Stimulated activated CD4-positive, alpha-beta T cell treated with anti-CD3 and anti-CD28 coated beads, Interleukin-15, amount 100 ng/mL, for 48 hours (primary cell): ENCODE data around the gene TMEM61.
"Not testable (repeated sequence)": the region's sequence is repeated elsewhere in the genome, so short reads cannot be mapped to it uniquely, and the experiment has no call there.

Experiments used
- DNase-seq, 2 donors: peaks; one replicate each; pipeline ENCODE4 v3.0.0-alpha.2; 2020; ENCODE audit warnings: low read depth in 2 of 2

The TMEM61 gene

GRCh38 chr1:54980528-54981241 is at the start of gene TMEM61:
TSS of gene TMEM61 (plus strand) at chr1:54980628. CDS start at chr1:54981066, 438 bp downstream.
- no peak for DNase-seq

- no peak for DNase-seq
Measured at GRCh38 chr1:54931275-54931840, 49.1 kb upstream of the TMEM61 start.

GRCh38 chr1:54934081-54934480 is 46.3 kb upstream of the TMEM61 start:
- DNase-seq: not testable (repeated sequence)

- DNase-seq: no peak
Measured at GRCh38 chr1:54934869-54935268, 45.6 kb upstream of the TMEM61 start.

- no peak for DNase-seq
Measured at GRCh38 chr1:54936791-54937190, 43.6 kb upstream of the TMEM61 start.

GRCh38 chr1:54937469-54937868 is 43.0 kb upstream of the TMEM61 start:
- no peak for DNase-seq

- not testable (repeated sequence) for DNase-seq
Measured at GRCh38 chr1:54938955-54939354, 41.5 kb upstream of the TMEM61 start.

- no peak for DNase-seq
Measured at GRCh38 chr1:54940042-54940441, 40.4 kb upstream of the TMEM61 start.

GRCh38 chr1:54942976-54943375 is 37.5 kb upstream of the TMEM61 start:
- no peak for DNase-seq

- DNase-seq: peak; percentile 16 to 28
Measured at GRCh38 chr1:54944610-54945392, 35.6 kb upstream of the TMEM61 start.

GRCh38 chr1:54945393-54945936 is 35.0 kb upstream of the TMEM61 start:
- no peak for DNase-seq

GRCh38 chr1:54947540-54947939 is 32.9 kb upstream of the TMEM61 start:
- DNase-seq: no peak

- no peak for DNase-seq
Measured at GRCh38 chr1:54949053-54949452, 31.4 kb upstream of the TMEM61 start.

- DNase-seq: no peak
Measured at GRCh38 chr1:54950006-54950368, 30.4 kb upstream of the TMEM61 start.

- peak in 1 of 2 donors; percentile 45 for DNase-seq
Measured at GRCh38 chr1:54950369-54951163, 29.9 kb upstream of the TMEM61 start.

- DNase-seq: no peak
Measured at GRCh38 chr1:54951810-54952226, 28.6 kb upstream of the TMEM61 start.

GRCh38 chr1:54952950-54953718 is 27.3 kb upstream of the TMEM61 start:
- no peak for DNase-seq

- no peak for DNase-seq
Measured at GRCh38 chr1:54953846-54954245, 26.6 kb upstream of the TMEM61 start.

GRCh38 chr1:54955359-54955758 is 25.1 kb upstream of the TMEM61 start:
- no peak for DNase-seq

- no peak for DNase-seq
Measured at GRCh38 chr1:54956726-54957125, 23.7 kb upstream of the TMEM61 start.

GRCh38 chr1:54959241-54959640 is 21.2 kb upstream of the TMEM61 start:
- DNase-seq: no peak
